ENCODE results near the gene NPC1.
"Not testable (repeated sequence)": the region's sequence is repeated elsewhere in the genome, so short reads cannot be mapped to it uniquely, and the experiment has no call there.

The NPC1 gene

GRCh38 chr18:23586249-23587196 is at the start of gene NPC1:
Gene NPC1, minus strand, starts transcription at chr18:23586506. Its CDS starts 163 bp downstream, at chr18:23586343.
- peak; percentile 88 for DNase-seq (ENCODE audit: low read depth)

- DNase-seq (ENCODE audit: low read depth): no peak
Measured at GRCh38 chr18:23636071-23636399, 49.7 kb upstream of the NPC1 start.

GRCh38 chr18:23635283-23636070 is 49.2 kb upstream of the NPC1 start:
- DNase-seq (ENCODE audit: low read depth): no peak

- no peak for DNase-seq (ENCODE audit: low read depth)
Measured at GRCh38 chr18:23634692-23635091, 48.4 kb upstream of the NPC1 start.

- DNase-seq (ENCODE audit: low read depth): no peak
Measured at GRCh38 chr18:23632615-23633014, 46.3 kb upstream of the NPC1 start.

GRCh38 chr18:23631746-23632145 is 45.4 kb upstream of the NPC1 start:
- DNase-seq (ENCODE audit: low read depth): no peak

GRCh38 chr18:23631312-23631711 is 45.0 kb upstream of the NPC1 start:
- no peak for DNase-seq (ENCODE audit: low read depth)

GRCh38 chr18:23629444-23629946 is 43.2 kb upstream of the NPC1 start:
- DNase-seq (ENCODE audit: low read depth): no peak

GRCh38 chr18:23627970-23628369 is 41.7 kb upstream of the NPC1 start:
- no peak for DNase-seq (ENCODE audit: low read depth)

GRCh38 chr18:23627321-23627720 is 41.0 kb upstream of the NPC1 start:
- DNase-seq (ENCODE audit: low read depth): no peak

GRCh38 chr18:23626451-23627279 is 40.4 kb upstream of the NPC1 start:
- DNase-seq (ENCODE audit: low read depth): no peak

GRCh38 chr18:23623040-23623439 is 36.7 kb upstream of the NPC1 start:
- DNase-seq (ENCODE audit: low read depth): no peak

- DNase-seq (ENCODE audit: low read depth): no peak
Measured at GRCh38 chr18:23619388-23619881, 33.1 kb upstream of the NPC1 start.

- DNase-seq (ENCODE audit: low read depth): no peak
Measured at GRCh38 chr18:23618862-23619387, 32.6 kb upstream of the NPC1 start.

GRCh38 chr18:23617412-23618014 is 31.2 kb upstream of the NPC1 start:
- DNase-seq (ENCODE audit: low read depth): no peak

- DNase-seq (ENCODE audit: low read depth): no peak
Measured at GRCh38 chr18:23616258-23616657, 30.0 kb upstream of the NPC1 start.

- DNase-seq (ENCODE audit: low read depth): no peak
Measured at GRCh38 chr18:23614891-23615290, 28.6 kb upstream of the NPC1 start.

- DNase-seq (ENCODE audit: low read depth): no peak
Measured at GRCh38 chr18:23614413-23614812, 28.1 kb upstream of the NPC1 start.

GRCh38 chr18:23613091-23613475 is 26.8 kb upstream of the NPC1 start:
- DNase-seq (ENCODE audit: low read depth): not testable (repeated sequence)

GRCh38 chr18:23612434-23613090 is 26.3 kb upstream of the NPC1 start:
- DNase-seq (ENCODE audit: low read depth): no peak

All from activated T-cell treated with anti-CD3 and anti-CD28 coated beads for 1 hour (primary cell).